K562 (cell line): ENCODE results near the gene SMS. TPM values are rescaled to one million over a fixed set of nuclear protein-coding genes. Genes with fewer than 3 reads are reported as not detected.

ENCODE experiments used
- ATAC-seq: fragments of 200-7000 bp; cut with Tn5 transposase; 3 replicates; pipeline ENCODE4 v1.9.1; 2020; ENCODE audit warnings: moderate library complexity
- BruUV-seq: library from RNA; stranded (reverse); fragments of 400-500 nt; replicated peaks from 2 replicates; lab custom pipeline; 2021; lab: Mats Ljungman, UMichigan
- CTCF ChIA-PET: fragments of 300-600 bp; formaldehyde crosslinking; extraction: SDS; loops from one replicate; lab custom pipeline; 2021; ENCODE audit warnings: low intra/inter-chr PET ratio; lab: Yijun Ruan, JAX
- POLR2A ChIA-PET: fragments of 300-600, 350-650 bp; sonication (Branson Sonifier 250); formaldehyde crosslinking; extraction: SDS; loops from one replicate; lab custom pipeline; 2021; ENCODE audit warnings: antibody characterized with exemption, inconsistent platforms; lab: Yijun Ruan, JAX
- DNase-seq, 4 experiments: peaks; one replicate each; pipeline versions ENCODE4 v3.0.0 to v3.0.0-alpha.2; 2011 to 2018; ENCODE audit warnings: low spot score in 3 of 4, mixed read lengths in 3 of 4; ENCODE audit errors: extremely low read depth in 1 of 4
- FAIRE-seq: peaks from 2 replicates; lab custom pipeline; 2011; peaks lifted over from hg19 to GRCh38; lab: Jason Lieb, UNC
- H2AFZ ChIP-seq: 2 replicates; pipeline ENCODE4 v1.6.0; 2011; ENCODE audit warnings: low read depth, low read length, control low read depth, inconsistent platforms
- H3K27ac ChIP-seq: fragments of 200-600 bp; 3 replicates; pipeline ENCODE4 v1.8.0; 2011; ENCODE audit warnings: low read depth, mild to moderate bottlenecking, control low read depth, inconsistent platforms, low read length, moderate library complexity, mixed read lengths; ENCODE audit errors: extremely low read depth
- H3K27me3 ChIP-seq, 2 experiments: fragments of 300-600 bp in 1 of 2; 2 replicates in 1 of 2; 3 replicates in 1 of 2; pipeline versions ENCODE4 v1.6.0 to v1.8.0; 2011; ENCODE audit warnings: inconsistent platforms in 2 of 2, low read length in 2 of 2, mild to moderate bottlenecking in 1 of 2, mixed read lengths in 1 of 2, moderate library complexity in 1 of 2; ENCODE audit not compliant: control insufficient read depth in 2 of 2, insufficient read depth in 2 of 2
- H3K36me3 ChIP-seq: fragments of 300-600 bp; 3 replicates; pipeline ENCODE4 v1.8.0; 2011; ENCODE audit warnings: mild to moderate bottlenecking, low read length, inconsistent platforms; ENCODE audit not compliant: control insufficient read depth, insufficient read depth
- H3K4me1 ChIP-seq, 2 experiments: fragments of 200-600 bp in 1 of 2; replicated peaks in 1 of 2; 2 replicates in 1 of 2; 3 replicates in 1 of 2; pipeline versions ENCODE4 v1.5.1 to v1.8.0; 2011; ENCODE audit warnings: inconsistent platforms in 2 of 2, low read length in 2 of 2, mild to moderate bottlenecking in 1 of 2, mixed read lengths in 1 of 2, moderate library complexity in 1 of 2; ENCODE audit not compliant: control insufficient read depth in 2 of 2, insufficient read depth in 2 of 2
- H3K4me2 ChIP-seq: 2 replicates; pipeline ENCODE4 v1.6.1; 2011; ENCODE audit warnings: low read length, control low read depth, inconsistent platforms, mixed read lengths; ENCODE audit not compliant: insufficient read depth
- H3K4me3 ChIP-seq: fragments of 200-600 bp; sonication (generic), shearing (Covaris generic); 2 replicates; pipeline ENCODE4 v1.5.1; 2016; ENCODE audit warnings: control low read depth, inconsistent platforms
- H3K79me2 ChIP-seq: fragments of 200-600 bp; 3 replicates; pipeline ENCODE4 v1.8.0; 2011; ENCODE audit warnings: low read length, inconsistent platforms; ENCODE audit not compliant: control insufficient read depth, insufficient read depth
- H3K9ac ChIP-seq, 2 experiments: 2 replicates each; pipeline versions ENCODE4 v1.6.0 to v1.6.1; 2011; ENCODE audit warnings: low read depth in 2 of 2, low read length in 2 of 2, control low read depth in 1 of 2, inconsistent platforms in 1 of 2, mild to moderate bottlenecking in 1 of 2, mixed read lengths in 1 of 2; ENCODE audit not compliant: insufficient read depth in 1 of 2
- H3K9me1 ChIP-seq: one replicate; pipeline ENCODE4 v1.6.0; 2011; ENCODE audit warnings: inconsistent platforms, mild to moderate bottlenecking, low read length, moderate library complexity; ENCODE audit not compliant: control insufficient read depth, insufficient read depth
- H3K9me3 ChIP-seq: replicated peaks from 2 replicates; pipeline ENCODE4 v1.5.1; 2011; ENCODE audit warnings: low read depth, low read length, inconsistent platforms; ENCODE audit not compliant: control insufficient read depth, insufficient read depth
- H4K20me1 ChIP-seq: replicated peaks from 2 replicates; pipeline ENCODE4 v1.6.1; 2011; ENCODE audit warnings: low read length, inconsistent platforms, mixed read lengths; ENCODE audit not compliant: control insufficient read depth, insufficient read depth
- CEBPB ChIP-seq: fragments of 450-650 bp; IDR thresholded peaks from 2 replicates; pipeline ENCODE4 v1.6.1; 2016; ENCODE audit warnings: missing genetic modification characterization, missing compliant biosample characterization
- CEBPG ChIP-seq, 3 experiments: fragments of 200-800 bp in 1 of 3; sonication (Bioruptor generic) in 1 of 3; sonication (generic) in 1 of 3; formaldehyde crosslinking in 1 of 3; IDR thresholded peaks in 2 of 3; conservative IDR thresholded peaks in 1 of 3; 2 replicates each; pipeline versions ENCODE4 v1.6.1 to v1.8.0; 2016 to 2022; ENCODE audit warnings: missing compliant biosample characterization in 2 of 3, missing genetic modification characterization in 2 of 3, mild to moderate bottlenecking in 1 of 3, missing genetic modification reagents in 1 of 3
- ETV1 ChIP-seq: fragments of 450-650 bp; conservative IDR thresholded peaks from 2 replicates; pipeline ENCODE4 v1.6.1; 2016; ENCODE audit warnings: missing genetic modification characterization, control low read depth, low read depth, missing compliant biosample characterization
- FOXK2 ChIP-seq, 2 experiments: fragments of 450-650 bp; IDR thresholded peaks in 1 of 2; conservative IDR thresholded peaks in 1 of 2; 2 replicates each; pipeline ENCODE4 v1.6.1; 2016; ENCODE audit warnings: low read depth in 2 of 2, mild to moderate bottlenecking in 1 of 2
- HMGN3 ChIP-seq: IDR thresholded peaks from 2 replicates; pipeline ENCODE4 v1.6.1; 2011; ENCODE audit warnings: borderline replicate concordance, low read depth, mild to moderate bottlenecking, mixed read lengths, low read length; ENCODE audit not compliant: insufficient read length; ENCODE audit errors: extremely low read depth
- NFIC ChIP-seq: fragments of 450-650 bp; IDR thresholded peaks from 2 replicates; pipeline ENCODE4 v1.6.1; 2017; ENCODE audit warnings: mild to moderate bottlenecking, inconsistent platforms
- TRIM24 ChIP-seq, 2 experiments: fragments of 450-650 bp; IDR thresholded peaks; 2 replicates each; pipeline ENCODE4 v1.6.1; 2016
- WGBS: fragments of 100-300 bp; shearing (Covaris generic); methylation state at CpG from one replicate; pipeline ENCODE4 v1.1.6; 2016; ENCODE audit warnings: low coverage, mixed read lengths; ENCODE audit not compliant: insufficient coverage; ENCODE audit errors: missing lambda C conversion rate; 5-methylcytosine and 5-hydroxymethylcytosine counted together
- in situ Hi-C: fragments of 300-500 bp; cut with MboI; formaldehyde crosslinking; loops from 4 replicates; pipeline ENCODE4 v1.15.0; 2018; ENCODE audit warnings: inconsistent platforms, mixed read lengths
- intact Hi-C: fragments of 100-400 bp; cut with micrococcal nuclease; formaldehyde crosslinking; loops from 2 replicates; pipeline ENCODE4 v1.14.2; 2022
- polyA plus RNA-seq, 8 experiments: library from polyadenylated mRNA; depleted of rRNA in 4 of 8; stranded (reverse) in 5 of 8; unstranded in 3 of 8; fragments of >200 nt; fragmentation: Nextera tagmentation in 2 of 8; fragmentation: Illumina TruSeq in 1 of 8; extraction: Ambion mirVana in 2 of 8; extraction: Trizol in 1 of 8; gene quantifications; 2 replicates each; pipeline versions ENCODE4 v1.2.1 to v1.2.3, GENCODE V29; 2011 to 2014; ENCODE audit warnings: inconsistent platforms in 1 of 8, missing spikeins in 1 of 8
- total RNA-seq, 7 experiments: library from RNA; depleted of rRNA in 6 of 7; stranded (reverse); fragments of >200 nt in 6 of 7; fragmentation: Illumina TruSeq in 2 of 7; extraction: Trizol in 2 of 7; gene quantifications; 2 replicates each; pipeline versions ENCODE4 v1.2.1 to v1.2.3, GENCODE V29; 2011 to 2021; ENCODE audit warnings: low replicate concordance in 1 of 7

SMS gene
- total and polyA plus RNA-seq, 9 of the 15 experiments (the other 6 are each of a cell fraction or from before 2014, with no cell fraction given): 71.1 to 193 (median 152) TPM

DNA sequence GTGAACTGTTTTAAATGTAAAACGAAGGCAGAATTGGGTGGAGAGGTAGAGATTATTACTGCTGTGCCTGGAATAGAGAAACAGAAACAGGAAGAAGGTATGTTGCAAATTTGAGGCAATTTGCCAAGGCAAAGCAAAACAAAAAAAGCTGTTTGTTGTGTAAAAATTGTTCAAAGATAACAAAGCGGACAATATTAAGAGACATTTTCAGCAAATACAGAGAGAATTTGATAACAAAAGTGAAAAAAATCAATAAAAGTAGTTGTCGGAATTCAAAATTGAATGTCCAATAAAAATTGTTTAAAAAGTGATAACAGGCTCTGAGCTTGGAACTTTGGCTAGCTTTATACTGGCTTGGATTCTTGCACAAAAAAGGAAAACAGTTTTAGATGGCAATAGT lies 14.4 kb upstream of the SMS start:
- Histone ChIP-seq H3K27ac (peak overlapping the region; percentile 49; the same call in 1 of the 3 replicates), H2AFZ (peak overlapping the region; percentile 75), H3K79me2 (no peaks in the 10 kb centered on the region), H3K9ac (peak overlapping the region in 1 of 2 experiments; percentile 55; a peak in 2 of 4 replicates), H3K4me1 (no peaks in the 10 kb centered on the region; a peak in 1 of 5 replicates), H3K9me1 (no peaks in the 10 kb centered on the region), H3K4me2 (peak overlapping the region; percentile 43; the same call in 1 of the 2 replicates), H3K27me3 (no peaks in the 10 kb centered on the region), H3K9me3 (no peaks in the 10 kb centered on the region)
- FAIRE-seq (no peak), DNase-seq (no peak), ATAC-seq (peak; percentile 49; the same call in 2 of the 3 replicates)
- POLR2A ChIA-PET: interaction anchor here (0.6 kb wide), 1 partner anchor 30 kb away, joined by 3 read pairs; no protein-coding TSS in a partner anchor
- 12% methylated on average over 3 of the region's 3 CpGs for WGBS
- intact Hi-C loops: no loop called here
- TF ChIP-seq TRIM24 (IDR thresholded peaks at IDR 0.05): no peak
- TF ChIP-seq CEBPG (CRISPR knock-in tag; IDR thresholded peaks at IDR 0.05): no peak
- peak in 1 of 2 experiments; percentile 48; a peak in 2 of 4 replicates for TF ChIP-seq CEBPG (tag; conservative IDR thresholded peaks at IDR 0.05 in 1 of 2, IDR thresholded peaks at IDR 0.05 in 1 of 2)
- peak; percentile 29 to 43; a peak in 1 of 4 replicates for TF ChIP-seq FOXK2 (conservative IDR thresholded peaks at IDR 0.05 in 1 of 2, IDR thresholded peaks at IDR 0.05 in 1 of 2; ENCODE audit: low read depth in 2 of 2)
- TF ChIP-seq HMGN3: no peak
- peak; percentile 71 for TF ChIP-seq NFIC
- TF ChIP-seq CEBPB (tag): peak; percentile 78
- TF ChIP-seq ETV1: 0 out of 2 replicates have a peak, but pooled peaks have one; percentile 24
- TF ChIP-seq, all 486 proteins: peak for 5
- Histone ChIP-seq H3K36me3 (no peaks in the 10 kb centered on the region), H4K20me1 (no peaks in the 10 kb centered on the region), H3K4me3 (no peak overlapping the region)
- in situ Hi-C loops: no loop called here
- CTCF ChIA-PET: no interaction called here
- BruUV-seq: no TSS peak
